Keratinocyte (primary cell): ENCODE data around the gene ROR2. TPM values are rescaled to one million over a fixed set of nuclear protein-coding genes. Genes with fewer than 3 reads are reported as not detected.

ENCODE experiments used
- DNase-seq: peaks from one replicate; pipeline ENCODE4 v3.0.0-alpha.2; 2011; ENCODE audit warnings: low read depth, missing footprints, low spot score
- FAIRE-seq: peaks from 2 replicates; lab custom pipeline; 2011; peaks lifted over from hg19 to GRCh38; lab: Jason Lieb, UNC
- H2AFZ ChIP-seq: 2 replicates; pipeline ENCODE4 v1.6.0; 2012; ENCODE audit warnings: low read length, control low read depth, inconsistent platforms; ENCODE audit not compliant: control insufficient read depth
- H3K27ac ChIP-seq: 2 replicates; pipeline ENCODE4 v1.5.1; 2011; ENCODE audit warnings: low read length; ENCODE audit not compliant: control insufficient read depth, insufficient read depth
- H3K27me3 ChIP-seq: 3 replicates; pipeline ENCODE4 v1.6.0; 2011; ENCODE audit warnings: low read length; ENCODE audit not compliant: control insufficient read depth, insufficient read depth; ENCODE audit errors: extremely low read depth
- H3K36me3 ChIP-seq, 2 experiments: 2 replicates in 1 of 2; 3 replicates in 1 of 2; pipeline ENCODE4 v1.5.1; 2011; ENCODE audit warnings: low read length in 2 of 2, mild to moderate bottlenecking in 1 of 2; ENCODE audit not compliant: control insufficient read depth in 2 of 2, insufficient read depth in 2 of 2; ENCODE audit errors: extremely low read depth in 1 of 2
- H3K4me1 ChIP-seq: 3 replicates; pipeline ENCODE4 v1.5.1; 2011; ENCODE audit warnings: low read length; ENCODE audit not compliant: control insufficient read depth, insufficient read depth; ENCODE audit errors: extremely low read depth
- H3K4me2 ChIP-seq: 3 replicates; pipeline ENCODE4 v1.6.0; 2011; ENCODE audit warnings: low read depth, low read length; ENCODE audit not compliant: control insufficient read depth, insufficient read depth; ENCODE audit errors: extremely low read depth
- H3K4me3 ChIP-seq, 3 experiments: fragments of 200-600 bp in 1 of 3; sonication (generic) in 1 of 3; 2 replicates in 2 of 3; 3 replicates in 1 of 3; pipeline ENCODE4 v1.5.1; 2011 to 2016; ENCODE audit warnings: low read length in 3 of 3, mild to moderate bottlenecking in 3 of 3, control low read depth in 2 of 3, inconsistent platforms in 1 of 3, low read depth in 1 of 3, mixed read lengths in 1 of 3, mixed run types in 1 of 3, moderate library complexity in 1 of 3; ENCODE audit not compliant: control insufficient read depth in 2 of 3, insufficient read depth in 2 of 3; ENCODE audit errors: extremely low read depth in 1 of 3
- H3K79me2 ChIP-seq: 2 replicates; pipeline ENCODE4 v1.6.0; 2012; ENCODE audit warnings: low read length; ENCODE audit not compliant: control insufficient read depth, insufficient read depth
- H3K9ac ChIP-seq: 3 replicates; pipeline ENCODE4 v1.6.0; 2011; ENCODE audit warnings: low read length; ENCODE audit not compliant: control insufficient read depth, insufficient read depth; ENCODE audit errors: extremely low read depth
- H3K9me1 ChIP-seq: 3 replicates; pipeline ENCODE4 v1.6.0; 2011; ENCODE audit warnings: low read length; ENCODE audit not compliant: control insufficient read depth, insufficient read depth; ENCODE audit errors: extremely low read depth
- H3K9me3 ChIP-seq: 2 replicates; pipeline ENCODE4 v1.5.1; 2012; ENCODE audit warnings: low read depth, low read length; ENCODE audit not compliant: control insufficient read depth
- H4K20me1 ChIP-seq: 3 replicates; pipeline ENCODE4 v1.6.0; 2011; ENCODE audit warnings: low read length; ENCODE audit not compliant: control insufficient read depth, insufficient read depth; ENCODE audit errors: extremely low read depth
- CTCF ChIP-seq, 3 experiments: IDR thresholded peaks in 1 of 3; conservative IDR thresholded peaks in 1 of 3; optimal IDR thresholded peaks in 1 of 3; 2 replicates in 2 of 3; 3 replicates in 1 of 3; pipeline versions ENCODE3 to v1.5.1; 2011; ENCODE audit warnings: low read length in 3 of 3, mild to moderate bottlenecking in 3 of 3, moderate library complexity in 2 of 3, control low read depth in 1 of 3, inconsistent platforms in 1 of 3; ENCODE audit not compliant: insufficient read depth in 2 of 3; ENCODE audit errors: extremely low read depth in 1 of 3
- EZH2 ChIP-seq: IDR thresholded peaks from one replicate; pipeline ENCODE4 v1.6.1; 2012; ENCODE audit warnings: inconsistent platforms, mild to moderate bottlenecking, low read length, moderate library complexity
- dilution Hi-C: fragments of 300-500 bp; cut with MboI; formaldehyde crosslinking; loops from one replicate; pipeline ENCODE4 v1.7.0; 2020; ENCODE audit warnings: low sequenced_read_pairs; ENCODE audit not compliant: extremely low pct_ligation_motif_present
- polyA plus RNA-seq, 5 experiments: library from polyadenylated mRNA; depleted of rRNA in 3 of 5; stranded (reverse) in 3 of 5; stranded (forward) in 1 of 5; unstranded in 1 of 5; fragments of >200 nt; gene quantifications; 1 replicate in 1 of 5; 2 replicates in 3 of 5; 3 replicates in 1 of 5; pipeline versions ENCODE4 v1.2.1 to v1.2.3, GENCODE V29; 2011 to 2012; ENCODE audit warnings: missing spikeins in 2 of 5, low read depth in 1 of 5, low replicate concordance in 1 of 5

The ROR2 gene
- polyA plus RNA-seq, 1 donor (not counting 4 experiments of a cell fraction or from before 2014, with no cell fraction given): 0.22 TPM

DNA sequence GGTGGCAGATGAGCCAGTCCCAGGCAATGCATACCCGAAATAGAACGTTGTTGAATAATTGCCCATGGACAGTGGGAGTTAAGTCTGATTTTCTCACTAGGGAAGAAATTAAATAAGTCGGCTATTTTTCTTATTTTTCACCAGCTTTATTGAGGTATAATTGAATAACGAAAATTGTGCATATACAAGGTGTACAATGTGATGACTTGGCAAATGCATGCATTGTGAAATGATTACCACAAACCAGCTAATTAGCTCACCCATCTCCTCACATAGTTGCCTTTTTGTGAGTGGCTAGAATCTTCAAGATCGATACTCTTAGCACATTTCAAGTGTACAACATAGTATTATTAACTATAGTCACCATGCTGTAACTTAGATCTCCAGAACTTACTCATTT, 249.6 kb downstream of the ROR2 start:
- Histone ChIP-seq H3K4me2 (no peak overlapping the region), H4K20me1 (no peaks in the 10 kb centered on the region), H3K4me3 (no peak overlapping the region), H3K79me2 (no peaks in the 10 kb centered on the region), H3K9me3 (no peaks in the 10 kb centered on the region), H2AFZ (no peak overlapping the region), H3K36me3 (no peaks in the 10 kb centered on the region), H3K9ac (no peak overlapping the region), H3K4me1 (no peaks in the 10 kb centered on the region), H3K27me3 (no peaks in the 10 kb centered on the region), H3K9me1 (no peaks in the 10 kb centered on the region), H3K27ac (no peak overlapping the region)
- FAIRE-seq (no peak), DNase-seq (no peak)
- dilution Hi-C loops: no loop called here
- TF ChIP-seq EZH2 (no peak), CTCF (optimal IDR thresholded peaks at IDR 0.05 in 1 of 3, IDR thresholded peaks at IDR 0.05 in 1 of 3, conservative IDR thresholded peaks at IDR 0.05 in 1 of 3; ENCODE audit: extremely low read depth in 1 of 3, insufficient read depth in 2 of 3, low read length in 3 of 3) (no peak)

DNA sequence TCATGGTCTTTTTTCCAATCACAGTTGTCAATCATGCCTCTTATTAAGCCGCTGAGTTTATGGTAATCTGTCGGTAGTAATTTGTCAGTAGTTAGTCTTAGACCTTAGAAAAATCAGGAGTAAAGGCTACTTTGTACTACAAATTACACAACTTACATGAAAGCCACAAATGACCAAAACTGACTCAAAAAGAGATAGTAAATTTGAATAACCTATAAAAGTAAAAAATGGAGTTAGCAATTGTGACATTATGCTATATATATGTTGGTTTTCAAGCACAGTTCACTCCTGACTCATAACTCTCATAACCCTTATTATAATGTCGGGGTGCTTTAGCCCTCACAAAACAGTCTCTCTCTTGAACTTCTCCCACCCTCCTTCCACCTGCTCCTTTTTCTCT, 251.8 kb downstream of the ROR2 start:
- H3K4me3 ChIP-seq: no peak overlapping the region
- no peaks in the 10 kb centered on the region for H3K36me3 ChIP-seq
- DNase-seq (no peak), FAIRE-seq (no peak)
- dilution Hi-C loops: no loop called here
- H3K9me1 ChIP-seq: no peaks in the 10 kb centered on the region
- no peak overlapping the region for H2AFZ ChIP-seq
- H3K9me3 ChIP-seq: no peaks in the 10 kb centered on the region
- H3K27me3 ChIP-seq: no peaks in the 10 kb centered on the region
- no peak overlapping the region for H3K4me2 ChIP-seq
- TF ChIP-seq CTCF (optimal IDR thresholded peaks at IDR 0.05 in 1 of 3, IDR thresholded peaks at IDR 0.05 in 1 of 3, conservative IDR thresholded peaks at IDR 0.05 in 1 of 3; ENCODE audit: extremely low read depth in 1 of 3, insufficient read depth in 2 of 3, low read length in 3 of 3): no peak
- TF ChIP-seq EZH2: no peak
- no peak overlapping the region for H3K9ac ChIP-seq
- H3K27ac ChIP-seq: no peak overlapping the region
- H3K4me1 ChIP-seq: no peaks in the 10 kb centered on the region
- no peaks in the 10 kb centered on the region for H3K79me2 ChIP-seq
- H4K20me1 ChIP-seq: no peaks in the 10 kb centered on the region
